HG02938 (cell line): ENCODE measurements around the gene MS4A2.
"Not testable (repeated sequence)": the region's sequence is repeated elsewhere in the genome, so short reads cannot be mapped to it uniquely, and the experiment has no call there.

Experiments
- ATAC-seq: cut with Tn5 transposase; IDR thresholded peaks from one replicate; pipeline ENCODE4 v1.9.1; 2021; ENCODE audit warnings: mild to moderate bottlenecking, moderate library complexity; ENCODE audit not compliant: unreplicated experiment

MS4A2 gene

GRCh38 chr11:60100516-60100915 is 12.1 kb downstream of the MS4A2 start:
- ATAC-seq, result no peak

GRCh38 chr11:60101368-60101767 is 12.9 kb downstream of the MS4A2 start:
- not testable (repeated sequence) for ATAC-seq

GRCh38 chr11:60104471-60105115 is 16.1 kb downstream of the MS4A2 start:
- not testable (repeated sequence) for ATAC-seq

GRCh38 chr11:60108631-60109030 is 20.2 kb downstream of the MS4A2 start:
- not testable (repeated sequence) for ATAC-seq

GRCh38 chr11:60111793-60112192 is 23.3 kb downstream of the MS4A2 start:
- no peak for ATAC-seq

GRCh38 chr11:60116996-60117790 is 28.7 kb downstream of the MS4A2 start:
- no peak for ATAC-seq

- ATAC-seq, result no peak
Observed at GRCh38 chr11:60118338-60118737, 29.9 kb downstream of the MS4A2 start.

GRCh38 chr11:60119710-60120109 is 31.2 kb downstream of the MS4A2 start:
- ATAC-seq, result no peak

GRCh38 chr11:60121264-60121663 is 32.8 kb downstream of the MS4A2 start:
- ATAC-seq, result no peak

GRCh38 chr11:60122414-60123036 is 34.1 kb downstream of the MS4A2 start:
- no peak for ATAC-seq

GRCh38 chr11:60124802-60125432 is 36.5 kb downstream of the MS4A2 start:
- ATAC-seq, result no peak

- ATAC-seq, result no peak
Observed at GRCh38 chr11:60125956-60126585, 37.6 kb downstream of the MS4A2 start.

GRCh38 chr11:60127311-60127811 is 38.9 kb downstream of the MS4A2 start:
- ATAC-seq, result no peak

- ATAC-seq, result no peak
Observed at GRCh38 chr11:60128376-60128775, 39.9 kb downstream of the MS4A2 start.

GRCh38 chr11:60128866-60129265 is 40.4 kb downstream of the MS4A2 start:
- ATAC-seq, result not testable (repeated sequence)

GRCh38 chr11:60129853-60130252 is 41.4 kb downstream of the MS4A2 start:
- no peak for ATAC-seq

- ATAC-seq, result no peak
Observed at GRCh38 chr11:60130496-60130895, 42.0 kb downstream of the MS4A2 start.

GRCh38 chr11:60131912-60132311 is 43.4 kb downstream of the MS4A2 start:
- ATAC-seq, result no peak

- ATAC-seq, result no peak
Observed at GRCh38 chr11:60133917-60134316, 45.5 kb downstream of the MS4A2 start.

GRCh38 chr11:60143768-60144167 is 55.3 kb downstream of the MS4A2 start:
- no peak for ATAC-seq

GRCh38 chr11:60145677-60146076 is 57.2 kb downstream of the MS4A2 start:
- no peak for ATAC-seq
